K562 (cell line): ENCODE measurements around the gene WASHC2A.
"Not testable (repeated sequence)": the region's sequence is repeated elsewhere in the genome, so short reads cannot be mapped to it uniquely, and the experiment has no call there.

Experiments used
- CTCF ChIP-seq, 3 experiments: IDR thresholded peaks in 2 of 3; conservative IDR thresholded peaks in 1 of 3; 2 replicates each; pipeline ENCODE4 v1.5.1; 2011 to 2012; ENCODE audit warnings: low read length in 3 of 3, mild to moderate bottlenecking in 3 of 3, control low read depth in 2 of 3, improper control_type of control experiment in 1 of 3, inconsistent platforms in 1 of 3, low read depth in 1 of 3, mixed read lengths in 1 of 3, moderate library complexity in 1 of 3; ENCODE audit not compliant: insufficient read depth in 2 of 3
- ELF4 ChIP-seq: fragments of 450-650 bp; formaldehyde crosslinking; IDR thresholded peaks from 2 replicates; pipeline ENCODE4 v1.4.0; 2022; ENCODE audit warnings: missing genetic modification characterization
- FOXM1 ChIP-seq, 2 experiments: fragments of 450-650 bp in 1 of 2; sonication (generic) in 1 of 2; formaldehyde crosslinking in 1 of 2; IDR thresholded peaks; 2 replicates each; pipeline versions ENCODE4 v1.6.1 to v1.9.0; 2017 to 2022; ENCODE audit warnings: low read depth in 2 of 2, mild to moderate bottlenecking in 2 of 2, missing genetic modification reagents in 1 of 2, moderate library complexity in 1 of 2
- HOXB6 ChIP-seq: fragments of 250-450 bp; sonication (Bioruptor Pico); IDR thresholded peaks from 2 replicates; pipeline ENCODE4 v1.5.1; 2022; ENCODE audit warnings: mild to moderate bottlenecking, borderline replicate concordance
- MXD1 ChIP-seq: fragments of 250-450 bp; sonication (Bioruptor Pico); IDR thresholded peaks from 2 replicates; pipeline ENCODE4 v1.8.0; 2021; ENCODE audit warnings: borderline replicate concordance, mild to moderate bottlenecking, moderate library complexity; ENCODE audit not compliant: poor library complexity, severe bottlenecking
- NCOA4 ChIP-seq: fragments of 450-650 bp; IDR thresholded peaks from 2 replicates; pipeline ENCODE4 v1.6.1; 2018; ENCODE audit warnings: mild to moderate bottlenecking; ENCODE audit not compliant: partially characterized antibody
- NFE2L1 ChIP-seq: fragments of 450-650 bp; IDR thresholded peaks from 2 replicates; pipeline ENCODE4 v1.6.1; 2016; ENCODE audit warnings: missing genetic modification characterization, low read depth, mild to moderate bottlenecking, missing compliant biosample characterization, moderate library complexity, borderline replicate concordance
- PHF21A ChIP-seq: fragments of 450-650 bp; IDR thresholded peaks from 2 replicates; pipeline ENCODE4 v1.6.1; 2017; ENCODE audit warnings: low read depth, borderline replicate concordance
- RAD21 ChIP-seq, 2 experiments: fragments of 250-450 bp in 1 of 2; fragments of 450-650 bp in 1 of 2; sonication (Bioruptor Pico) in 1 of 2; formaldehyde crosslinking in 1 of 2; IDR thresholded peaks in 1 of 2; conservative IDR thresholded peaks in 1 of 2; 2 replicates each; pipeline versions ENCODE4 v1.4.0 to v1.8.0; 2020 to 2022; ENCODE audit warnings: mild to moderate bottlenecking in 2 of 2, moderate library complexity in 1 of 2
- RBM22 ChIP-seq: fragments of 200-400 bp; formaldehyde crosslinking; IDR thresholded peaks from 2 replicates; pipeline ENCODE4 v1.6.1; 2018; ENCODE audit warnings: low read length, low read depth; ENCODE audit not compliant: poor library complexity, severe bottlenecking
- TEAD4 ChIP-seq, 2 experiments: sonication (generic) in 1 of 2; formaldehyde crosslinking in 1 of 2; IDR thresholded peaks; 2 replicates each; pipeline versions ENCODE4 v1.6.1 to v1.8.0; 2012 to 2022; ENCODE audit warnings: borderline replicate concordance in 1 of 2, inconsistent platforms in 1 of 2, low read length in 1 of 2, mild to moderate bottlenecking in 1 of 2, missing genetic modification reagents in 1 of 2
- XRCC5 ChIP-seq: fragments of 200-400 bp; formaldehyde crosslinking; IDR thresholded peaks from 2 replicates; pipeline ENCODE4 v1.6.1; 2017; ENCODE audit warnings: low read depth, mild to moderate bottlenecking, low read length

GRCh38 chr10:50174788-50175525 is 107.2 kb downstream of the WASHC2A start:
- not testable (repeated sequence) for TF ChIP-seq ELF4; CTCF (IDR thresholded peaks at IDR 0.05 in 2 of 3, conservative IDR thresholded peaks at IDR 0.05 in 1 of 3; ENCODE audit: insufficient read depth in 2 of 3, low read depth in 1 of 3, low read length in 3 of 3); NFE2L1 (tag); RAD21 (CRISPR knock-in tag; conservative IDR thresholded peaks at IDR 0.05 in 1 of 2, IDR thresholded peaks at IDR 0.05 in 1 of 2); RBM22; XRCC5; HOXB6 (CRISPR knock-in tag); TEAD4 (IDR thresholded peaks at IDR 0.05; ENCODE audit: low read length); TEAD4 (CRISPR knock-in tag; IDR thresholded peaks at IDR 0.05; ENCODE audit: borderline replicate concordance); FOXM1 (IDR thresholded peaks at IDR 0.05; ENCODE audit: low read depth); FOXM1 (CRISPR knock-in tag; IDR thresholded peaks at IDR 0.05; ENCODE audit: low read depth); NCOA4; MXD1 (CRISPR knock-in tag); PHF21A
